ENCODE measurements around the gene HERC4.

DNA sequence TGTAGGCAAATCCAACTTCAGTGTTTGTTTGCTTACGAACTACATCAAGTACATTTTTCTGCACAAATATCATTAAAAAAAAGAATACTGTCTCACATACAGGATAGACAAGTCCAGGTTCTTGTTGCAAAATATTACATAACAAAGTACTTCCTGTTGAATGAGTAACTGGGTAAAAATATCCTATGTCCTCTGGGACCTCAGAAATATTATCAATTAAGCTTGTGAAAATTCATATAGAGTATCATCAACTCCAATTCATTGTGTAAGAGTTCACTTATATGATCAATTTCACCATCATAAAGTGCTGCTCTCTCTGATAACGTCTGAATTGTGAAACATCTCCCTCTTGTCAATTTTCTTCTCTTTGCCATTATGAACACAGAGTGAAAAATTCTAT, 22.6 kb downstream of the HERC4 start:
- TF ChIP-seq EZH2 (IDR thresholded peaks at IDR 0.05) = no peak
- TF ChIP-seq, protein P1, sequence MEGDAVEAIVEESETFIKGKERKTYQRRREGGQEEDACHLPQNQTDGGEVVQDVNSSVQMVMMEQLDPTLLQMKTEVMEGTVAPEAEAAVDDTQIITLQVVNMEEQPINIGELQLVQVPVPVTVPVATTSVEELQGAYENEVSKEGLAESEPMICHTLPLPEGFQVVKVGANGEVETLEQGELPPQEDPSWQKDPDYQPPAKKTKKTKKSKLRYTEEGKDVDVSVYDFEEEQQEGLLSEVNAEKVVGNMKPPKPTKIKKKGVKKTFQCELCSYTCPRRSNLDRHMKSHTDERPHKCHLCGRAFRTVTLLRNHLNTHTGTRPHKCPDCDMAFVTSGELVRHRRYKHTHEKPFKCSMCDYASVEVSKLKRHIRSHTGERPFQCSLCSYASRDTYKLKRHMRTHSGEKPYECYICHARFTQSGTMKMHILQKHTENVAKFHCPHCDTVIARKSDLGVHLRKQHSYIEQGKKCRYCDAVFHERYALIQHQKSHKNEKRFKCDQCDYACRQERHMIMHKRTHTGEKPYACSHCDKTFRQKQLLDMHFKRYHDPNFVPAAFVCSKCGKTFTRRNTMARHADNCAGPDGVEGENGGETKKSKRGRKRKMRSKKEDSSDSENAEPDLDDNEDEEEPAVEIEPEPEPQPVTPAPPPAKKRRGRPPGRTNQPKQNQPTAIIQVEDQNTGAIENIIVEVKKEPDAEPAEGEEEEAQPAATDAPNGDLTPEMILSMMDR (IDR thresholded peaks at IDR 0.05) = no peak

Measured in neural progenitor cell (in vitro differentiated cells).